Nephron (organoid): ENCODE measurements around the gene SLITRK5.

Experiments
- H3K27ac Mint-ChIP-seq, 3 experiments: 2 replicates each; pipeline ENCODE4 v1.8.0; 2020; ENCODE audit warnings: mixed read lengths in 3 of 3, mild to moderate bottlenecking in 2 of 3, moderate library complexity in 1 of 3
- H3K27me3 Mint-ChIP-seq: 2 replicates; pipeline ENCODE4 v1.8.0; 2021; ENCODE audit warnings: low read depth, mild to moderate bottlenecking, moderate library complexity, mixed read lengths
- H3K36me3 Mint-ChIP-seq: 2 replicates; pipeline ENCODE4 v1.8.0; 2020; ENCODE audit warnings: low read depth, mixed read lengths
- H3K4me1 Mint-ChIP-seq: 2 replicates; pipeline ENCODE4 v1.8.0; 2020; ENCODE audit warnings: mixed read lengths
- H3K4me3 Mint-ChIP-seq, 3 experiments: 2 replicates each; pipeline ENCODE4 v1.8.0; 2020; ENCODE audit warnings: mild to moderate bottlenecking in 3 of 3, mixed read lengths in 3 of 3, moderate library complexity in 2 of 3
- H3K9me3 Mint-ChIP-seq: 2 replicates; pipeline ENCODE4 v1.8.0; 2020; ENCODE audit warnings: mixed read lengths
- TF ChIP-seq, protein P1 (sequence below), 3 experiments: fragments of 200-600 bp; sonication (generic); IDR thresholded peaks; one replicate each; pipeline ENCODE4 v1.5.0; 2021; ENCODE audit warnings: antibody characterized with exemption in 3 of 3; ENCODE audit not compliant: unreplicated experiment in 3 of 3

The SLITRK5 gene, protein sequence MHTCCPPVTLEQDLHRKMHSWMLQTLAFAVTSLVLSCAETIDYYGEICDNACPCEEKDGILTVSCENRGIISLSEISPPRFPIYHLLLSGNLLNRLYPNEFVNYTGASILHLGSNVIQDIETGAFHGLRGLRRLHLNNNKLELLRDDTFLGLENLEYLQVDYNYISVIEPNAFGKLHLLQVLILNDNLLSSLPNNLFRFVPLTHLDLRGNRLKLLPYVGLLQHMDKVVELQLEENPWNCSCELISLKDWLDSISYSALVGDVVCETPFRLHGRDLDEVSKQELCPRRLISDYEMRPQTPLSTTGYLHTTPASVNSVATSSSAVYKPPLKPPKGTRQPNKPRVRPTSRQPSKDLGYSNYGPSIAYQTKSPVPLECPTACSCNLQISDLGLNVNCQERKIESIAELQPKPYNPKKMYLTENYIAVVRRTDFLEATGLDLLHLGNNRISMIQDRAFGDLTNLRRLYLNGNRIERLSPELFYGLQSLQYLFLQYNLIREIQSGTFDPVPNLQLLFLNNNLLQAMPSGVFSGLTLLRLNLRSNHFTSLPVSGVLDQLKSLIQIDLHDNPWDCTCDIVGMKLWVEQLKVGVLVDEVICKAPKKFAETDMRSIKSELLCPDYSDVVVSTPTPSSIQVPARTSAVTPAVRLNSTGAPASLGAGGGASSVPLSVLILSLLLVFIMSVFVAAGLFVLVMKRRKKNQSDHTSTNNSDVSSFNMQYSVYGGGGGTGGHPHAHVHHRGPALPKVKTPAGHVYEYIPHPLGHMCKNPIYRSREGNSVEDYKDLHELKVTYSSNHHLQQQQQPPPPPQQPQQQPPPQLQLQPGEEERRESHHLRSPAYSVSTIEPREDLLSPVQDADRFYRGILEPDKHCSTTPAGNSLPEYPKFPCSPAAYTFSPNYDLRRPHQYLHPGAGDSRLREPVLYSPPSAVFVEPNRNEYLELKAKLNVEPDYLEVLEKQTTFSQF

DNA sequence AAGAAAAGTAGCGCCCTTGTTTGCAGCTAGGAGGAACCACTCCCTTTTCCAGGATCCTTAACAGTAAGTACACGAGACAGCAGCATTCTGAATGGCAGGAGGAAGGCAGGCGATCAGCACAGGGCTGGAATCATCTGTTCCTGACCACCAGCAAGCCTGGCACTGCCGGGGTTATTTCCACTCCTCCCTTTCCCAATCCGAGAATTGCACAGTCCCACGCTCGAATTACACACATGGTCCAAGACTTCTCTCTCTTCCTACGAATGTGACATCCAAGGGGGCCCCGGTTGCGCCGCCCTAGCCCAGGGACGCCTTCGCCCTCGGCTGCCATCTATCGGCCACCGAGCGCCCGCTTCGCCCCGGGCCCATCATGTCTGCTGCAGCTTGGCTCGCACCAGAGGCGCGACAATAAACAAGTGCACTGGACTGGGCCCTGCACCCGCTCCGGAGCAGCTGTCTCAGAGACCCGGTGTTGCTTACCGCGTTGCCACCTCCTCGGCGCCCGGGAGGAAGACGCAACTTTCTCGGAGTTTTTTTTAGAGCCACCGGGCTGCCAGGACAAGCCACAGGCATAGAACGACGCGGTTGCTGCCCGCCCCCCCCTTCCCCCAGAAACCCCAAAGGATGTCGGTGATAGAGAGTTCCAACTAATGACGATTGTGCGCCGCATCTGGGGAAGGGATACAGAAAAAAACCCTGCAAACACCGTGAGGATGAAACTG is at the start of gene SLITRK5:
Gene SLITRK5, plus strand, starts transcription at position 341 of the 722 bp plus-strand sequence. CDS start 4,018 bp downstream, outside the sequence.
- TF ChIP-seq, protein P1, sequence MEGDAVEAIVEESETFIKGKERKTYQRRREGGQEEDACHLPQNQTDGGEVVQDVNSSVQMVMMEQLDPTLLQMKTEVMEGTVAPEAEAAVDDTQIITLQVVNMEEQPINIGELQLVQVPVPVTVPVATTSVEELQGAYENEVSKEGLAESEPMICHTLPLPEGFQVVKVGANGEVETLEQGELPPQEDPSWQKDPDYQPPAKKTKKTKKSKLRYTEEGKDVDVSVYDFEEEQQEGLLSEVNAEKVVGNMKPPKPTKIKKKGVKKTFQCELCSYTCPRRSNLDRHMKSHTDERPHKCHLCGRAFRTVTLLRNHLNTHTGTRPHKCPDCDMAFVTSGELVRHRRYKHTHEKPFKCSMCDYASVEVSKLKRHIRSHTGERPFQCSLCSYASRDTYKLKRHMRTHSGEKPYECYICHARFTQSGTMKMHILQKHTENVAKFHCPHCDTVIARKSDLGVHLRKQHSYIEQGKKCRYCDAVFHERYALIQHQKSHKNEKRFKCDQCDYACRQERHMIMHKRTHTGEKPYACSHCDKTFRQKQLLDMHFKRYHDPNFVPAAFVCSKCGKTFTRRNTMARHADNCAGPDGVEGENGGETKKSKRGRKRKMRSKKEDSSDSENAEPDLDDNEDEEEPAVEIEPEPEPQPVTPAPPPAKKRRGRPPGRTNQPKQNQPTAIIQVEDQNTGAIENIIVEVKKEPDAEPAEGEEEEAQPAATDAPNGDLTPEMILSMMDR (IDR thresholded peaks at IDR 0.05; ENCODE audit: unreplicated experiment in 3 of 3): peak; percentile 86 to 95 (median 92)
- peaks cover 45% of the 10 kb centered on the region for H3K27me3 Mint-ChIP-seq
- peak within 1 kb of the TSS; percentile 93 to 96 (median 93) for H3K4me3 Mint-ChIP-seq
- H3K36me3 Mint-ChIP-seq: peaks cover 10% of the 10 kb centered on the region
- peak within 1 kb of the TSS; percentile 44 to 89 (median 58) for H3K27ac Mint-ChIP-seq
- H3K4me1 Mint-ChIP-seq: peaks cover 17% of the 10 kb centered on the region
- H3K9me3 Mint-ChIP-seq: no peaks in the 10 kb centered on the region

DNA sequence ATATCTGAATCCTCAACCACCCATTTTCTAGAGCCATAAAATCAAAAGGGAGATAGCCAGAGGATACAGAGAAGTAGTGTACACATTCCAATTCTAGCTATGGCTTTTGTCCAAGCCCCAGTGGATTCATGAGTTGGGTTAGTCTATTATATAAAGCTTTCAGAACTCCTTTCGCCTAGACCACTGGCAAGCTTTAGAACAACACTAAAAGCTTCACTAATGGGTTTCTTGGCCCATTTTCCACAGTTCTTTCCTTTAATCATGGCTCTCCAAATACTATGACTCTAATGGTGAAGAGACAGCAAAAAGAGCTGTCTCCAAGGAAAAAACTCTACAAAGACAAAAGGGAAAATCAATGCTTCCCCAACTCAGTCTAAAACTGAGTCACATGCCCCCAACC is 48.2 kb upstream of the SLITRK5 start:
- TF ChIP-seq, protein P1 (IDR thresholded peaks at IDR 0.05; ENCODE audit: unreplicated experiment in 3 of 3): no peak
- no peak overlapping the region for H3K27ac Mint-ChIP-seq
- H3K27me3 Mint-ChIP-seq: no peaks in the 10 kb centered on the region
- no peaks in the 10 kb centered on the region for H3K36me3 Mint-ChIP-seq
- no peaks in the 10 kb centered on the region for H3K9me3 Mint-ChIP-seq
- peaks cover 5% of the 10 kb centered on the region for H3K4me1 Mint-ChIP-seq
- no peak overlapping the region for H3K4me3 Mint-ChIP-seq

DNA sequence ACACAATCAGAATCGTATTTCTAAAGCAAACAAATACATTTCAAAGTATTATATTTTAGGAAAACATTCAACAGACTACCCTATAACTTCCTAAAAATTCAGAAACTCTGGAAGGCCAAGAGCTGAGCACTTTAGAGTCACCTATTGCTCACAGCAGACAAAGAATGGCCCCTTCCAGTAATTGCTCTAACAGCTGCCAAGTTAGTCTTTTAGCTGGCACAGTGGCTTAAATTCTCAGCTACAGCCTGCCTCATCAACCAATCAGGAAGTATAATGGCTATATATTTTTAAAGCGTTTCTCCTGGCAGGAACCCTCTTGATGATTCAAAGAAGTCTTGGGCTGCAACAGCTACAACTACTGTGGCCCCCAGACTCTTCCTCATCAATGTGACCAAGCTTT is 14.9 kb upstream of the SLITRK5 start:
- Mint-ChIP-seq H3K9me3 (no peaks in the 10 kb centered on the region), H3K36me3 (no peaks in the 10 kb centered on the region), H3K27ac (no peak overlapping the region), H3K27me3 (no peaks in the 10 kb centered on the region), H3K4me3 (no peak overlapping the region), H3K4me1 (peaks cover 4% of the 10 kb centered on the region)
- TF ChIP-seq, protein P1 (IDR thresholded peaks at IDR 0.05; ENCODE audit: unreplicated experiment in 3 of 3): no peak

DNA sequence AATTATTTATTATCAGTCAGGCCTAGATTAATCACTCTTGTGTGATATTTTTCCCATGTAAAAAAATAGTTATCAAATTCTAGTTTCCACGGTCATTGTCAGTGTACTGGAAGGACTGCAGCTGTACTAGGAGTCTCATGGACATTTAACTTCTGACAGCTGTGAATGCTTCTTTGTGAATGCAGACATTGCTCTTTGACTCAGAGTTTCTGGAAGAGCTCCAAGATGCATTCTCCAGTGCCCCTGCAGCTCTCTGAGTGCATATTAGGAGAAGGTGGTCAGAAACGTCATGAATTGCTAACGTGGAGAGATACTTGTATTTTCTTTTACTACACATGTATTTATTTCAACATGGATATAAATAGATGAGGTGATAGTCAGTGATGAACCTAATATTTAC is 9.7 kb upstream of the SLITRK5 start:
- no peaks in the 10 kb centered on the region for H3K9me3 Mint-ChIP-seq
- no peaks in the 10 kb centered on the region for H3K36me3 Mint-ChIP-seq
- H3K4me1 Mint-ChIP-seq: peaks cover 12% of the 10 kb centered on the region
- TF ChIP-seq, protein P1 (IDR thresholded peaks at IDR 0.05; ENCODE audit: unreplicated experiment in 3 of 3): no peak
- no peak overlapping the region for H3K27ac Mint-ChIP-seq
- H3K4me3 Mint-ChIP-seq: no peak overlapping the region
- peaks cover 6% of the 10 kb centered on the region for H3K27me3 Mint-ChIP-seq

DNA sequence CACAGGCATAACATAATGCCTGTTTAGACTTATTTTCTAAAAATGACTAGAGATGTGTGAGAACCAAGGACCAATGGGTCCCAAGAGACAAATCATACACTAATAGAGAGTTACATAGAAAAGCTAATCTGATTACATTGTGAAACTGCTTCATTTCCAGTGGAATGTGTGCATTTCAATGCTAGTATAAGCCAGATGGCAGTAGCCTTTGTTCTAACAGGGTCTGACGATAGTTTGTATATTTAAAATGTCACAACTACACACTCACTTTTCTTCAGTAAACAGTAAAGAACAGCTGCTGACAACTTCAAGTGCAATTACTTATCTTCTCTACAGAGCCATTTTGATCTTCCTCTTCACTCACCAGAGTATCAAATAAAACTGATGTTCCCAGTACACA is 4.3 kb upstream of the SLITRK5 start:
- Mint-ChIP-seq H3K36me3 (no peaks in the 10 kb centered on the region), H3K4me3 (no peak overlapping the region), H3K9me3 (no peaks in the 10 kb centered on the region), H3K27ac (no peak overlapping the region), H3K4me1 (peaks cover 4% of the 10 kb centered on the region), H3K27me3 (peaks cover 10% of the 10 kb centered on the region)
- TF ChIP-seq, protein P1 (IDR thresholded peaks at IDR 0.05; ENCODE audit: unreplicated experiment in 3 of 3): no peak
